Loucy (cell line): ENCODE measurements around the gene C21orf58.

Source experiments
- CTCF ChIP-seq: fragments of 200-600 bp; sonication (generic); conservative IDR thresholded peaks from 2 replicates; pipeline ENCODE4 v1.5.1; 2014; ENCODE audit warnings: mild to moderate bottlenecking, antibody characterized with exemption, low read length
- EZH2phosphoT487 ChIP-seq: fragments of 200-600 bp; IDR thresholded peaks from 2 replicates; pipeline ENCODE4 v1.6.1; 2018; ENCODE audit warnings: antibody characterized with exemption, mild to moderate bottlenecking, moderate library complexity, borderline replicate concordance

GRCh38 chr21:46361935-46362334 is 38.3 kb upstream of the C21orf58 start:
- no peak for TF ChIP-seq CTCF
- no peak for TF ChIP-seq EZH2phosphoT487
